ENCODE data around the gene KCNC1.

The KCNC1 gene

DNA sequence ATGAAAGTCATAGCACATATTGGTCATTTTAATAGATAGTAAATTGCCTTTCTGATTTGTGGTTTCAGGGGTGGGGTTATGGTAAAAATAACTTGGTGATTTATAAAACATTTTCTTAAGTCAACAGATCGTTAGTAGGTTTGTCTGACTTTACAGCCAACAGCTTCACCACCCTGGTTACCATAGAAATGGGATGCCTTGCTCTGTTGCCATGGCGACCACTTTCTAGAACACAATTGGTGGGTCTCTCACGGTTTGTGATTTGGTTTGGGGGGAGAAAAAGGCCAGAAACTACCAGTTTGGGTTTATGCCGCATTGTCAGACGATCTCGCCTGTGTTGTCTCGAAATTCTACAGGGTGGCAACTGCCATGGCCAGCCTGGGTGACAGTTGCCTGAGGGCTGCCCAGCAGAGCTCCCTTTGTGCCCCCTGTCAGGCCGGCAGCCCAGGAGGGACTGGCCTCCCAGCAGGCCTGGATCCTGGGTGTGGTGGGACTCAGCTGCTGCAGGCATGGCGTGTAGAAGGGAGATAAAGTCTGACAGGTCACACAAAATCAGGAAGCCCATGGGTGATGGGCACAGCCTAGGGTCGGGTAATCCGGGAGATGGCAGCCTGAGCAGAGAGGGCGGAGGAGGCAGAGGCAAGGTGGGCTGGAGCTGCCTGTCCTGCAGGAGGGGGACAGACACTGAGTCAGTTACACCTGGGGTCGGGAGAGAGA, 30.9 kb downstream of the KCNC1 start:
- Mint-ChIP-seq H3K9me3 (no peaks in the 10 kb centered on the region), H3K4me1 (no peaks in the 10 kb centered on the region), H3K4me3 (no peak overlapping the region), H3K27me3 (ENCODE audit: low read depth) (peaks cover 21% of the 10 kb centered on the region), H3K27ac (no peak overlapping the region), H3K36me3 (ENCODE audit: low read depth) (no peaks in the 10 kb centered on the region)
- TF ChIP-seq, protein P1, sequence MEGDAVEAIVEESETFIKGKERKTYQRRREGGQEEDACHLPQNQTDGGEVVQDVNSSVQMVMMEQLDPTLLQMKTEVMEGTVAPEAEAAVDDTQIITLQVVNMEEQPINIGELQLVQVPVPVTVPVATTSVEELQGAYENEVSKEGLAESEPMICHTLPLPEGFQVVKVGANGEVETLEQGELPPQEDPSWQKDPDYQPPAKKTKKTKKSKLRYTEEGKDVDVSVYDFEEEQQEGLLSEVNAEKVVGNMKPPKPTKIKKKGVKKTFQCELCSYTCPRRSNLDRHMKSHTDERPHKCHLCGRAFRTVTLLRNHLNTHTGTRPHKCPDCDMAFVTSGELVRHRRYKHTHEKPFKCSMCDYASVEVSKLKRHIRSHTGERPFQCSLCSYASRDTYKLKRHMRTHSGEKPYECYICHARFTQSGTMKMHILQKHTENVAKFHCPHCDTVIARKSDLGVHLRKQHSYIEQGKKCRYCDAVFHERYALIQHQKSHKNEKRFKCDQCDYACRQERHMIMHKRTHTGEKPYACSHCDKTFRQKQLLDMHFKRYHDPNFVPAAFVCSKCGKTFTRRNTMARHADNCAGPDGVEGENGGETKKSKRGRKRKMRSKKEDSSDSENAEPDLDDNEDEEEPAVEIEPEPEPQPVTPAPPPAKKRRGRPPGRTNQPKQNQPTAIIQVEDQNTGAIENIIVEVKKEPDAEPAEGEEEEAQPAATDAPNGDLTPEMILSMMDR (IDR thresholded peaks at IDR 0.05; ENCODE audit: unreplicated experiment in 3 of 3) = no peak

DNA sequence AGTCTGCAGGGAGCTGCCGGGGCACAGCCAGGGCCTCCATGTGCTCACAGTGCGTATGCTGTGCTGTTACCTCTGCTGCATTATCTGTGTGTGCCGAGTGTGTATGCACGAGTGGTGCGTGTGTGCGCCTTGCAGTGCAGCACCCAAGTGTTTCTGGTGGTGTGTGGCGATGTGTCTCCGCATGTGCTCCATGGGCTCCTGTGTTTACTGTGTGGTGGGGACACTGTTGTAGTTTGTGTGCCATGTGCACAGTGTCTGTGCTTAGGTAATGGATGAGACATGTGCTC, 31.4 kb downstream of the KCNC1 start:
- Mint-ChIP-seq H3K36me3 (ENCODE audit: low read depth) (no peaks in the 10 kb centered on the region), H3K4me1 (no peaks in the 10 kb centered on the region), H3K27me3 (ENCODE audit: low read depth) (peaks cover 21% of the 10 kb centered on the region), H3K4me3 (no peak overlapping the region), H3K27ac (no peak overlapping the region), H3K9me3 (no peaks in the 10 kb centered on the region)
- TF ChIP-seq, protein P1 (IDR thresholded peaks at IDR 0.05; ENCODE audit: unreplicated experiment in 3 of 3) = no peak

DNA sequence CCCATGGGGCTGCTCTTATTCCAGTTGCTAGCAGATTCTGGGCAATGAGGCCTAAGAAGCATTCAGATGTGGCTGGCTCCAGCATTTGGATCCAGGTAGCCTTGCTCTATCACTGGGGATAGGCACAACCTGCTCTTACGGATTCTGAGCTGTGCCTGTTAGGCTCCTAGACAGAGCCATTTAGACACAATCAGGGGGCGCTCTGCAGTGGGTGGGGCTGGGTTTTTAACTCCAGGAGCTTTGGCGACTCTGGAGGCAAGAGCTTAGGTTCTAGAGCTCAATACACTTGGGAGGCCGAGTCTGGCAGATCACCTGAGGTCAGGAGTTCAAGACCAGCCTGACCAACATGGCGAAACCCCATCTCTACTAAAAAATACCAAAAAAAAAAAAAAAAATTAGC, 32.0 kb downstream of the KCNC1 start:
- Mint-ChIP-seq H3K9me3 (no peaks in the 10 kb centered on the region), H3K27ac (no peak overlapping the region), H3K36me3 (ENCODE audit: low read depth) (no peaks in the 10 kb centered on the region), H3K4me1 (no peaks in the 10 kb centered on the region), H3K27me3 (ENCODE audit: low read depth) (peaks cover 16% of the 10 kb centered on the region), H3K4me3 (no peak overlapping the region)
- TF ChIP-seq, protein P1 (IDR thresholded peaks at IDR 0.05; ENCODE audit: unreplicated experiment in 3 of 3) = no peak

DNA sequence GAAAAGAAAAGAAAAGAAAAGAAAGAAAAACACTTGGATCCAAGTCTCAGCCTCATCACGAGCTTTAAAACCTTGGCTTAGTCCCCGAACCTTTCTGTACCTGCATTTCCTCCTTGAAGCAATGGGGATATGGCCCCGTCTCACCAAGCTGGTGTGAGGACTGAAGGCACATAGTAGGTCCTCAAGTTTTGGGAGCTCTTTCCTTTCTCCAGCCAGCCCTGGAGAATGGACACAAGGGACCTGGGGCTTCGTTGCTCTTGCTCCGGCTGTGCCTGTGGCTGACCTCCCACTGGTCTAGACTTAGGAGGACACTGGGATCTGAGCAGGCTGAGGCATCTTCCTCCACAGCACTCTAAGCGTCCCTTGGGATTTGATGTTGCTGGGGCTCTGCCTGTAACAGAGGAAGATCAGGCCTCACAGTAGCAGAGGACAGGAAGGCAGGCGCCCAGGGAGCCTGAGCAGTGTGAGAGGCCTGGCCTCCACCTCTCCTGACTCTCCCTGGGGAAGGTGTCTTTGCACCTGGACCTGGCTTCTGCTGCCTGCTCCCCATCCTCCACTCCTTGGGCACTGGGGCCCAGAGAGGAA, 32.8 kb downstream of the KCNC1 start:
- no peak overlapping the region for H3K27ac Mint-ChIP-seq
- peaks cover 16% of the 10 kb centered on the region for H3K27me3 Mint-ChIP-seq (ENCODE audit: low read depth)
- H3K4me1 Mint-ChIP-seq = no peaks in the 10 kb centered on the region
- H3K9me3 Mint-ChIP-seq = no peaks in the 10 kb centered on the region
- H3K4me3 Mint-ChIP-seq = no peak overlapping the region
- no peaks in the 10 kb centered on the region for H3K36me3 Mint-ChIP-seq (ENCODE audit: low read depth)
- TF ChIP-seq, protein P1 (IDR thresholded peaks at IDR 0.05; ENCODE audit: unreplicated experiment in 3 of 3) = no peak

DNA sequence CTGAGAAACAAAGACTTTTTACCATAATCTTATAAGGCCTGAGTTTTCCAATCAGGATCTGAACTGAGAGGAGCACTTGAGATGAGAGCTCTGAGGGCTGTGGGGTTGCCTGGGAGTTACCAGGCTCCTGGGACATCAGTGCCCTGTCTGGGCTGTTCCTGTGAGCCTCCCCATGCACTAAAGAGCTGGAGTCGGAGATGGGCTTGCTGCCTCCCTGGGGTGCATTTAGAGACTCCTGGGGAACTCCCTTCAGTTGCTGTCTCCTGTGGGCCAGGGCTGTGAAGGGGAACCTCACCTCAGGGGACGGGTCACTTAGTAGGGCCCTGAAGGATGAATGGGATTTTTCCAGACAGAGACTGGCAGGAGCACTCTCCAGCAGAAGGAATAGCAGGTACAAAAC, 33.3 kb downstream of the KCNC1 start:
- Mint-ChIP-seq H3K4me3 (no peak overlapping the region), H3K27me3 (ENCODE audit: low read depth) (peaks cover 12% of the 10 kb centered on the region), H3K4me1 (no peaks in the 10 kb centered on the region), H3K9me3 (no peaks in the 10 kb centered on the region), H3K27ac (no peak overlapping the region), H3K36me3 (ENCODE audit: low read depth) (no peaks in the 10 kb centered on the region)
- TF ChIP-seq, protein P1 (IDR thresholded peaks at IDR 0.05; ENCODE audit: unreplicated experiment in 3 of 3) = no peak

DNA sequence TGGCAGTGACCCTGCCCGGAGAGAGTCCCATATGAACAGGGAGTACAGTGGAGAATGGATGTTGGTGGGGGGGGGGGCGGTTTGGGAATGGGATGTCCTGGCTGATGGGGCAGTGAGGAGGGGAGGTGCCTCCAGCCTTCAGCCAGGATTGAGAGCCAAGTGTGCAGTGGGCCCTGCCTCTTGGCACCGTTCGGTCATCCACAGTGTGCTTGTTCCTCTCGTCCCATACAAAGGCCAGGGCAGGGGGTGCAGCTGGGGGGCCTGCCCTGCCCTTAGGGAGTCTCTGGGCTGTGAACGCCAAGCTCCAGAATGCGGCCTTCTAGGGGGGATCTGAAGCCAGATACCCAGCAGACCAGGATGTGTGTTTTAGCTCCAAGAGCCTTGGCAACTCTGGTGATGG, 34.0 kb downstream of the KCNC1 start:
- TF ChIP-seq, protein P1 (IDR thresholded peaks at IDR 0.05; ENCODE audit: unreplicated experiment in 3 of 3) = no peak
- Mint-ChIP-seq H3K27ac (no peak overlapping the region), H3K4me3 (no peak overlapping the region), H3K9me3 (no peaks in the 10 kb centered on the region), H3K4me1 (no peaks in the 10 kb centered on the region), H3K27me3 (ENCODE audit: low read depth) (peaks cover 12% of the 10 kb centered on the region), H3K36me3 (ENCODE audit: low read depth) (no peaks in the 10 kb centered on the region)

Measured in nephron (organoid).